ENCODE data around the gene FBXO34.

DNA sequence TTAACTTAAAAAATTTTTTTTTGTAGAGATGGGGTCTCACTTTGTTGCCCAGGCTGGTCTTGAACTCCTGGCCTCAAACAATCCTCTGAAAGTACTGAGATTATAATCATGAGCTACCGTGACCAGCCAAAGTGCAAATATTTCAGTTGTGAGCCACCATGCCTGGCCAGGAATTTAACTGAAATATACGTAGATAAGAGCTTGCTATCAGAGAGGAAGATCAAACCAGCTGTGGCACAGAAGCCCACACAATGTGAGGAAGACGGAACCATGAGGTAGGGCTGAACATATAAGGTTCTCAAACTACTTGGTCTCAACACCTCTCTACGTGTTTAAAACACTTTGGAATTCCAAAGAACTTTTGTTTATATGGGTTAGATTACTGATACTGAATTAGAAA, 111.3 kb downstream of the FBXO34 start:
- TF ChIP-seq CSDC2 (CRISPR knock-in tag; IDR thresholded peaks at IDR 0.05): no peak
- no peak for TF ChIP-seq PATZ1 (CRISPR knock-in tag; IDR thresholded peaks at IDR 0.05; ENCODE audit: borderline replicate concordance)
- TF ChIP-seq, protein P1, sequence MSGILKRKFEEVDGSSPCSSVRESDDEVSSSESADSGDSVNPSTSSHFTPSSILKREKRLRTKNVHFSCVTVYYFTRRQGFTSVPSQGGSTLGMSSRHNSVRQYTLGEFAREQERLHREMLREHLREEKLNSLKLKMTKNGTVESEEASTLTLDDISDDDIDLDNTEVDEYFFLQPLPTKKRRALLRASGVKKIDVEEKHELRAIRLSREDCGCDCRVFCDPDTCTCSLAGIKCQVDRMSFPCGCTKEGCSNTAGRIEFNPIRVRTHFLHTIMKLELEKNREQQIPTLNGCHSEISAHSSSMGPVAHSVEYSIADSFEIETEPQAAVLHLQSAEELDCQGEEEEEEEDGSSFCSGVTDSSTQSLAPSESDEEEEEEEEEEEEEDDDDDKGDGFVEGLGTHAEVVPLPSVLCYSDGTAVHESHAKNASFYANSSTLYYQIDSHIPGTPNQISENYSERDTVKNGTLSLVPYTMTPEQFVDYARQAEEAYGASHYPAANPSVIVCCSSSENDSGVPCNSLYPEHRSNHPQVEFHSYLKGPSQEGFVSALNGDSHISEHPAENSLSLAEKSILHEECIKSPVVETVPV (CRISPR knock-in tag; IDR thresholded peaks at IDR 0.05): no peak
- no peak for TF ChIP-seq TCF4 (CRISPR knock-in tag; IDR thresholded peaks at IDR 0.05; ENCODE audit: borderline replicate concordance)
- no peak for TF ChIP-seq BACH2 (CRISPR knock-in tag; IDR thresholded peaks at IDR 0.05; ENCODE audit: borderline replicate concordance)
- TF ChIP-seq ESRRG (CRISPR knock-in tag; IDR thresholded peaks at IDR 0.05): no peak
